ENCODE measurements around the gene FAM171A2. TPM values are rescaled to one million over a fixed set of nuclear protein-coding genes. Genes with fewer than 3 reads are reported as not detected.

Gene FAM171A2
- total and polyA plus RNA-seq, 2 of the 8 experiments (the other 6 are each of a cell fraction or from before 2014, with no cell fraction given): 21.9 to 24.1 TPM

DNA sequence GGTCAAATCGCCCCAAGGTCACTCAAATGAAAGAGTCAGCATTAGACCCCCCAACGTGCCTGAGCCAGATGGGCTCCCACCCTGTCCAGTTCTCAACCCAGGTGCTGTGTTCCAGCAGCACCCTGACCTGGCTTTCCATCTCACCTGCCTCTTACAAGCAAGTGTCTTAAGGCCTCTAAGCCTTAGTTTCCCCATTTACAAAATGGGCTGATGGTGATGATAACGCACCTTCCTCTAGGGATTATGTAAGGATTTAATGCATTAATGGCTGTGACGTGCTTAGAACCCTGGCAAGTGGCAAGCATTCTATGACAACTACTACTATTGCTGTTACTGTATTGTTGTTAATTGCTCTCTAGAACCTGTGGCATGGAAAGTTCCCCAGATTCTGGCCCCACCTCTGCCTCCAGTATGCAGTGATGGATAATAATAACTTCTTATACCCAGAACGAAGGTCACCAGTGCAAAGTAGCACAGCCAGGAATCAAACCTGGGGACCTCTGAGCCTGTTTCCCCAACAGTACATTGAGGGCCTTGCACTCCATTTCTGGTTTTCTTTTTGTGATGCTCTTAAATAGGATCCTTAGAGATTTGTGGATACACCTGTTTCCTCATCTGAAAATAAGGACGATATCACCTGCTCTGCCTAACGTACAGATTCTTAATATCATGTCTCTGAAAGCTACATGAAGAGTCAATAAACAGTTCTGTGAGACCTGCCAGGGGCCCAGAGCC lies 35.8 kb downstream of the FAM171A2 start:
- Histone ChIP-seq H3K27me3 (replicated peaks in 1 of 4; ENCODE audit: control insufficient read depth in 3 of 4, extremely low read depth in 1 of 4, insufficient read depth in 3 of 4, low read length in 3 of 4) (peaks cover 0 to 6% (median 0%) of the 10 kb centered on the region in 4 experiments; a peak in 5 of 7 replicates), H4K8ac (ENCODE audit: extremely low read depth, insufficient read depth, low read length) (no peak overlapping the region), H3K9ac (replicated peaks in 1 of 4; ENCODE audit: extremely low read depth in 1 of 4, low read depth in 3 of 4, low read length in 3 of 4) (no peak overlapping the region), H4K5ac (ENCODE audit: insufficient read length, low read depth, low read length) (no peak overlapping the region), H3K4me3 (ENCODE audit: extremely low read depth in 1 of 4, insufficient read depth in 2 of 4, low read depth in 3 of 4, low read length in 4 of 4) (no peak overlapping the region), H2BK120ac (replicated peaks; ENCODE audit: low read depth, low read length) (no peak overlapping the region), H2BK20ac (ENCODE audit: low read length) (no peak overlapping the region), H3K56ac (replicated peaks; ENCODE audit: insufficient read length, low read depth, low read length) (no peak overlapping the region), H2BK5ac (ENCODE audit: low read depth, low read length) (no peak overlapping the region), H3K36me3 (ENCODE audit: control insufficient read depth in 2 of 4, insufficient read depth in 4 of 4, low read length in 3 of 4) (no peaks in the 10 kb centered on the region), H3K27ac (ENCODE audit: low read depth, low read length) (no peak overlapping the region), H2AFZ (ENCODE audit: low read length) (no peak overlapping the region), H3K4me1 (replicated peaks in 1 of 4; ENCODE audit: control insufficient read depth in 3 of 4, insufficient read depth in 4 of 4, low read length in 3 of 4) (peaks cover 0 to 8% (median 4%) of the 10 kb centered on the region in 4 experiments; a peak in 6 of 7 replicates), H2AK5ac (ENCODE audit: low read depth, low read length) (peak overlapping the region; percentile 40; the same call in 1 of the 2 replicates), H3K18ac (ENCODE audit: extremely low read depth, low read length) (no peak overlapping the region), H3K4ac (replicated peaks; ENCODE audit: insufficient read length, low read depth, low read length) (no peak overlapping the region), H3K14ac (ENCODE audit: insufficient read length) (no peak overlapping the region), H4K91ac (replicated peaks; ENCODE audit: insufficient read length, low read length) (no peak overlapping the region), H3K79me1 (ENCODE audit: low read depth, low read length) (peaks cover 11% of the 10 kb centered on the region), H3K23ac (ENCODE audit: insufficient read length) (no peak overlapping the region), H3K9me3 (ENCODE audit: insufficient read depth in 2 of 2, low read depth in 1 of 2, low read length in 1 of 2) (no peaks in the 10 kb centered on the region), H2BK12ac (ENCODE audit: low read depth, low read length) (peak overlapping the region; percentile 77; the same call in 1 of the 2 replicates), H4K20me1 (replicated peaks in 1 of 2; ENCODE audit: control insufficient read depth in 1 of 2, insufficient read depth in 2 of 2, low read length in 2 of 2) (peaks cover 2 to 3% of the 10 kb centered on the region in 2 experiments), H3K79me2 (ENCODE audit: control insufficient read depth in 1 of 2, insufficient read depth in 2 of 2, low read length in 2 of 2) (peaks cover 3 to 13% of the 10 kb centered on the region in 2 experiments; a peak in 3 of 4 replicates), H2BK15ac (ENCODE audit: low read length) (0 out of 2 replicates have a peak overlapping the region, but pooled peaks have one; percentile 61), H3K4me2 (ENCODE audit: insufficient read depth in 1 of 2, low read depth in 2 of 2, low read length in 2 of 2) (no peak overlapping the region), H3K23me2 (ENCODE audit: low read depth, low read length) (peaks cover 13% of the 10 kb centered on the region; the same call in 1 of the 2 replicates)
- ChIA-PET POLR2A (ENCODE audit: partially characterized antibody) (interaction anchor here (1.0 to 1.6 kb wide), 6 partner anchors 10 to 136 kb away, joined by 3 to 9 read pairs (median 4); no protein-coding TSS in a partner anchor), CTCF (ENCODE audit: partially characterized antibody) (interaction anchor here (0.9 to 11.0 kb wide), 11 partner anchors 17 to 244 kb away, joined by 3 to 158 read pairs (median 5); partner anchors contain the start of gene GRN)
- no peak for TF ChIP-seq POU5F1 (IDR thresholded peaks at IDR 0.05; ENCODE audit: low read depth, low read length)
- TF ChIP-seq, protein P1, sequence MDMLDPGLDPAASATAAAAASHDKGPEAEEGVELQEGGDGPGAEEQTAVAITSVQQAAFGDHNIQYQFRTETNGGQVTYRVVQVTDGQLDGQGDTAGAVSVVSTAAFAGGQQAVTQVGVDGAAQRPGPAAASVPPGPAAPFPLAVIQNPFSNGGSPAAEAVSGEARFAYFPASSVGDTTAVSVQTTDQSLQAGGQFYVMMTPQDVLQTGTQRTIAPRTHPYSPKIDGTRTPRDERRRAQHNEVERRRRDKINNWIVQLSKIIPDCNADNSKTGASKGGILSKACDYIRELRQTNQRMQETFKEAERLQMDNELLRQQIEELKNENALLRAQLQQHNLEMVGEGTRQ (IDR thresholded peaks at IDR 0.05; ENCODE audit: low read length): no peak
- no peak for FAIRE-seq
- 90% methylated on average over 7 of the region's 7 CpGs; no CpG with 5 or more reads in 1 of the 2 experiments for WGBS, 2 experiments (ENCODE audit: extremely low coverage in 1 of 2, insufficient coverage in 1 of 2, insufficient read length in 1 of 2, insufficient replicate concordance in 2 of 2, low coverage in 1 of 2, low lambda C conversion rate in 2 of 2, missing lambda C conversion rate in 1 of 2)
- DNase-seq (ENCODE audit: low read depth in 1 of 2, low spot score in 2 of 2): no peak

All from H1 (cell line).